NCI-H128 (cell line): ENCODE data around the gene FNDC3B.
A peak's percentile ranks its signal among the peaks of the same experiment; 100 is the strongest.

ENCODE experiments used
- DNase-seq: peaks from one replicate; lab custom pipeline; 2025; ENCODE audit not compliant: unreplicated experiment; lab: John Stamatoyannopoulos, UW

Gene FNDC3B

DNA sequence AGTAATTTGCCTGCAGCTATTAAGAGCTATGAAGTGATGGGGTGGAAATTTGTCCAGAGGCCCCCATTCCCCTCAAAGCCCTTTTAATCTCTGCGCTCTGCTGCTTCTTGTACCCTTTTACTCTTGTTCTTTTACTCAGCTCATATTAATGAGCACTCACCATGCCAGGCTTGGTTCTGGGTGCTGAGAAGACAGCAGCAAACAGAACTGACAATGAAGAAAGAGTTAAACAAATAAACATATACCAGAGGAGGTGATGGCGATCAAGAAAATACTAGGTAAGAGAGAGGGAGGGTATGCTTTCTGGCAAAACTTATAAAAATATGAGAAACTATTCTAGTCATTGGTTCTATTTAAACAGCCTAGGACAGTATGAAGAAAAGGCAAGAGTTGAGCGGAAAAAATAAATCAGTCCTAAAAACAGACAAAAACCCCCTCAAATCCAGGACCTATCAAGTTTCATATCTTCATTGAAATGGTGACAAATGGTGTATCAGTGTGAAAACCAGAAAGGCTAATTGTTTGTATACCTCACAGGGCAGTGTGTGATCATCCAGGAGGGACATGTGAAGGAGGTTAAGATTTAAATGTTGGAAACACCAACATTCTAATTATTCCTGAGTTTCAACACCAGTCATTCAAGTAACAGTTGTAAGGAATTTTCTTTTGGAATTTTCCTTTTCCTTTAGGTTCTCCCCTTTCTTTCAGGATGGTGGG, 144.9 kb downstream of the FNDC3B start:
- DNase-seq = no peak

DNA sequence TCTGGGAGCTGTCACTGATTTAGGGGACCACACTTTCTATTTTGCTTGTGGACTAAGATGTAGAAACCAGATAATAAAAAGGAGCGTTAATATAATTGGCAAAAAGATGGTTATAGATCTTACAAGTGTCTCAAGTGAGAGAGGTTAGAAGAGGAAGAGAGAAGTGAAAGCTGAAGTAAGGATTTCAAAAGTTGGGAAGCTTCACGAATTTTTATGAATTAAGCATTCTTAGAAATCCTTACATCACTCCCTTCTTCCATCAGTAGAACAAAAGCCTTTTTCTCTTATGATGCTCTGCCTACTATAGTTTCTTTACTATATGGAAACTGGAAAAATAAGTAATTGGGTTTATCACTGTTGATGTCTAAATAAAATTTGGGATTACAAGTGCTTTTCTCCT, 146.5 kb downstream of the FNDC3B start:
- DNase-seq = no peak

DNA sequence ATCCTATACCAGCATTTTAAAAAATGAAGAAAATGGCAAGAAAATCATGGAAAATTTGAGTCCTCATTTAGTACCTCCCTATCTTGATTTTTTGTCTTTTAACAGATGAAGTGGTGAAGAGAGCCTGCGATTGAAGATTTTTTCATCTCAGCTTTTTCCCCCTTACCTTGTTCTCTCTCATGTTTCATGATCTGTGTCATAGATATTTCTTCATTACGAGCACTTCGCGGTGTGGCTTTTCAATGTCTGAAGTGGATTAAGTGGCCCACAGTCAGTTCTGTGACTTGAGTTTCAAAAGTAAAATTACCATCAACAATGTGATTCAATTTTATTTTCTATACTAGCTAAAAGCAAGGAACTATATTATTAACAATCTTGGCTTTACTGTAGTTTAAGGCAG, 147.2 kb downstream of the FNDC3B start:
- peak; percentile 5 for DNase-seq

DNA sequence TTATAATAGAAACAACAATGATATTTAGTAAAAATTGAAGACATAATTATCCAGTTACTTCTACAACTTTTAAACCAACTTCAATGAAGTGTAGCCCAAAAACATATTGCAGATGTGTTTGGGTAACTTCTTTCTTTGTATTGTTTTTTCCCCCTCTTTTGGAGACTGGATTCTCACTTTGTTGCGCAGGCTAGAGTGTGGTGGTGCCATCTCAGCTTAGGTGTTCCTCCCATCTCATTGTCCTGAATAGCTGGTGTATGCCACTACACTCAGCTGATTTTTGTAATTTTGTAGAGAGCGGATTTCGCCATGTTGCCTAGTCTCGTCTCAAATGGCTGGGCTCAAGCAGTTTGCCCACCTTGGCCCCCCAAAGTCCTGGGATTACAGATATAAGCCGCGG, 148.1 kb downstream of the FNDC3B start:
- no peak for DNase-seq

DNA sequence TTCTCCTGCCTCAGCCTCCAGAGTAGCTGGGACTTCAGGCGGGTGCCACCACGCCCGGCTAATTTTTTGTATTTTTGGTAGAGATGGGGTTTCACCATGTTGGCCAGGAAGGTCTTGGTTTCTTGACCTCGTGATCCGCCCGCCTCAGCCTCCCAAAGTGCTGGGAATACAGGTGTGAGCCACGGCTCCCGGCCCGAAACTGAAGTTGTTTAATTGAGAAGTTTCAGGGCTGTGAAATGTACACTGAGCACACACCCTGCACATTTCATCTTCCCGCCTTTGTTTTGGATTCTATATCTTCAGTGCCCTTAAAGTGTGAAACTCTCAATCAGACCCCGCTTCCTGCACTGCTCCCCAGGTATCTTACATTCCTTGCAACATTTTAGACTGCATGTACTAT, 149.1 kb downstream of the FNDC3B start:
- no peak for DNase-seq

DNA sequence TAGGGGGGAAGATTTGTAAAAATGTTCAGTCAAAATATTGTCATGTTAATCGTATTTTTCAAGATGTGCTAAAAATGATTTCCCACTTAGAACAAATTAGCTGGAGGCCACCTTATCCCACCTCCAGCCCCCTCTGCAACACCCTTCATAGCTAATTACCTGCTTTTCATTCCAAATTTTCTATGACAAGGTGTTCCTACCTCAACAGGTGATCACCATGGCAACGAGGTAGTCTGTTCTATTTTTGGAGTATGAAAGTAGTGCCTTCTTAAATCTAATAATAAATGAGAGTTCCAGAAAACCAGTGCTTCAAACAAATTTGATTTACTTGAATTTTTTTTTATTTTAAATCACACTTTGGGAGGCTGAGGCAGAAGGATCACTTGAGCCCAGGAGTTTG, 149.8 kb downstream of the FNDC3B start:
- DNase-seq = no peak

DNA sequence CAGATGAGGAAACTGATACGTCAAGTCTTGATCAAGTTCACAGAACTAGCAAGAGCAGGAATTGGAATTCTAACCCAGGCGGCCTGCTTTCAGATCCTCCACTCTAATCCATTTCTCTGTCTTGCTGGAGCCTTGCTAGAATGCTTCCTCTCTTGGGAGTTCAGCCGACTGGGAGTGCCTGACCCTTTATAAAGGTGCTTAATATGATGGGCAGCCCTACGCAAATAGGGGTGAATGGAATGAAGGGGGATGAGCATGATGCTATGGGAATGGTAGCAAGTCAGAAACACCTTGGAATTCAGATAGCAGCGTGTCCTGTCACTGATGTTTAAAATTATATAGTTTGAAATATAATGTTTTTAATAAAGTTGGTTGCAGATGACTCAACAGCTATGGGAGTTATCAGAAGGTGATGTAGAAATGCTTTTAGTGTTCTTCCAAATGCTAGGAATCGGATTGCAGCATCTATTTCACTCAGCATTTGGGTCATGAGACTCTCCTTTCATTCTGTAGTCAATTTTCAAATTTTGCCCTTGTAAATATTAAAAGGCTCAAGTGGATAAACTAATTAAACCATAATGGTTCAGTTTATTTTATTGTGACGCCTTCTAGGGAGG, 150.7 kb downstream of the FNDC3B start:
- DNase-seq = no peak

DNA sequence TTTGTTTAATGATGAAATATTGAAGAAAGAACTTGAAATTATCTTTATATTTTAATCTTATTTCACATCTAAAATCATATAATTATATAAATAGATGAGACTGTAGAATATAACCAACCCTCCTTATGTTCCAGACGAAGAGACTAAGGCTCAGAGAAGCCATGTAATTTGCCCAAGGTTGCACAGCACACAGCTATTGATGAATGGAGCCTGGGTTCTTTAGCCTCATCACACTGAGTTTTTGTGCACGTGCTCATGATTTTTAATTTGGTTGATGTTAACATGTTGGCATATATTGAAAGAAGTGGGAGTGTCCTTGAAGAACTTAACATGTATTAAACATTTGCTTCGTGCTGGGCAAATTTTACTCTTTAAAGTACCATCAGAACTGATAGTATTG, 151.6 kb downstream of the FNDC3B start:
- no peak for DNase-seq

DNA sequence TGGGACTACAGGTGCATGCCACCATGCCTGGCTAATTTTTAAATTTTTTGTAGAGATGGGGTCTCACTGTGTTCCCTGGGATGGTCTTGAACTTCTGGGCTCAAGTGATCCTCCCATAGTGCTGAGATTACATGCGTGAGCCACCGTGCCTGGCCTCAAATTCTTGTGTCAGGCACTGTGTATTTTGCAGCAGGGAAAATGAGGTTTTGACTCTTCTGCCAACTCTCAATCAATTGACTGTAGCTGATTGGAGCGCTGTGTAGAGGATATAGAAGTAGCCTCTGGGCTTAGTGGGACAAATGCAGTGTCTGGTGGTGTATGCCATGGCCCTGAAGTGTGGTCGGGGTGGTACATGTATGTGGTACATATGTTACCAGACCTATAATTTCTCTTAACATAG, 152.3 kb downstream of the FNDC3B start:
- DNase-seq = no peak

DNA sequence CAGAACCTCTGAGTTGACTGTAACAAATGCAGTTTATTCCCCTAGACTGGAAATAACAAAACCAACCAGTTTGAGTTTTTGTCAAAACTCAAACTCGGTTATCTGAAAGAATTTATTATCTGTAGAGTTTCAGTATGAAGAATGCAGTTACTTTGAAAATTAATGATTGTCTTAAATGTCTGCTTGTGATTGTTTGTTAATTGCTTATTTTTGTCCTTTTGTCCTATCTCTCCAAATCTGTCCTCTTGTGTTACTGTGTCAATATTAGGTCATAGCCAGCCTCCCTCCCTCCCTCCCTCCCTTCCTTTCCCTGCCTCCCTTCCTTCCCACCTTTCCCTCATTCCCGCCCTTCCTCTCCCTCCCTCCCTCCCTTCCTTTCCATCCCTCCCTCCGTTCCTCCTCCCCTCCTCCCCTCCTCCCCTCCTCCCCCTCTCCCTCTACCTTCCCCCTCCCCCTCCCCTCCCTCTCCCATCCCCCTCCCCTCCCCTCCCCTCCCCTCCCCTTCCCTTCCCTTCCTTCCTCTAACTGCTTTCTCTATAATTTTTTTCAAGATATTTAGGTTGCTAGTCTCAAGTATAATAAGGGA, 153.5 kb downstream of the FNDC3B start:
- no peak for DNase-seq

DNA sequence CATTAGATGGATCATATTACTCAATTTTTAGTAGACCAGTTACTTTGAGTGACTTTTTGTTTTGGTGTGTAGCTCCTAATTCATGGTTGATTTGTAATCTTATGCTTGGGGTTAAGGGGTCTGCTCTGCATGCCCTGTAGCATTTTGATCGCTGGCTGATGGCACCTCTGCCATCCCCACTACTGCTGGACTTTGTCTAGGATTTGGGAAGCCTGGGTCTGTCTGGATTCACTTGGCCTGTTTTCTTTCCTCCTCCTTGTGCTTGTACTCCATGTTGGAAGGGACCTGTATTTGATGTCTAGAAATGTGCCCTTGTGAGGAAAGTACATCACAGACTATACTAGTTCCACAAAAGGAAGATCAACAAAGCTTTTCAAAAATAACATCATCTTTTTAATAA, 154.1 kb downstream of the FNDC3B start:
- no peak for DNase-seq

DNA sequence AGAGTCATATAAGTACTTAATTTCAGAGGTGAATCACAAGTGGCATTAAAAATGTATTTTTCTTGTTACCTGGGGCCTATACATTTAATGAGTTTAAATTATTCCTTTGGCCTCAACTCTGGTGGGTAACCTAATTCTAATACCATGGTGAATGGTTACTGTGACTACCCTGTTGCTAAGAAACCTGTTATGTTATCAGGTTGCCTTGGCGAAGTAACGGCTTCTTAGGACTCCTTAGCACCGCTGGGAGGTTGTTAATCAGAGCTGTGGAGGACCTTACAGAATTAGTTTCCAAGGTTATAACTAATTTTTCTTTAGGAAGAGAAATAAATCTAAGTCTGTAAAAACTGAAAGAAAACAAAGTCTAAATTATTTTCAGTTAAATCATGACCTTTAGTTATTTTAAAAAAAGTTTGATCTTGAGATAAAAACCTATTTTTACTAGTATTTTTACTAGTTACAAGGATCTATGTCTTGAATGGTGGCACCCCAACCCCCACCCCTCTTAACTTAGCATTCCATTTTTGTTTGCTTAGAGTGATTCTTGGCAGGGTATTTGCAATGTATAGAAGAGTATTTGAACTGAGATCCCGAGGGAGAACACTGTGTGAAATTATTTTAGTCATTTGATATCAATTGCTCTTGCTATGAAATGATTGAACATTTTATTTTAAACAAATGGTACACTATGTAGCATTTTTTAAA, 155.5 kb downstream of the FNDC3B start:
- DNase-seq = peak; percentile 18

DNA sequence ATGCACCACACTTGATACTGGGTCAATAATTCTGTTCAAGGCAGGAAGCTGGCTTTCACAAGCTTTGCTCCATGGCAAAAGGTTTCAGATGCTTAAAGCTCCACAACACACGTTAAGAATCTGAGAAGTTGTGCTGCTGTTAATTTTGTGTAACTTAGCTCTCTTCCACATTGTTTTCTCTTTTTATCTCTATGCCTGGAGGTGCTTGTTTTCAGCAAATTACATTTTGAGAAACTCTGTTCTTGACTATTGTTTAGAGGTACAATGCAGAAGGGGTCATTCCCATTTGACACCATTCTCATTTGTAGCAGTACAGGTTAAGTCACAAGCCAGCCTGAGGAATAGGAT, 156.0 kb downstream of the FNDC3B start:
- DNase-seq = no peak

DNA sequence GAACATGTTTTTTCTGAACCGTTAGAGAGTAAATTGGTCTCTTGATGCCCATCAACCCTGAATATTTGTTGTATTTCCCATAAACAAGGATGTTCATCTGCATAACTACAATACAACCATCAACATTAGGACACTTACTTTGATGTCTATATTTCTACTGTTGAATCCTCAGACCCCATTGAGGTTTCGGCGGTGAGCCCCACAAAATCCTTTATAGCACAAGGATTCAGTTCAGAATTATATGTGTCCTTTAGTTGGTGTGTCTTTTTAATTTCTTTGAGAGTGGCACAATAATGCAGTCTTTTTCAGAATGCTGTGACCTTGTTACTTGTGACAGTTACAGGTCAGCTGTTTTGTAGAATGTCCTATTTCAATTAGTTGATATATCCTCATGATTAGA, 158.0 kb downstream of the FNDC3B start:
- DNase-seq = no peak

DNA sequence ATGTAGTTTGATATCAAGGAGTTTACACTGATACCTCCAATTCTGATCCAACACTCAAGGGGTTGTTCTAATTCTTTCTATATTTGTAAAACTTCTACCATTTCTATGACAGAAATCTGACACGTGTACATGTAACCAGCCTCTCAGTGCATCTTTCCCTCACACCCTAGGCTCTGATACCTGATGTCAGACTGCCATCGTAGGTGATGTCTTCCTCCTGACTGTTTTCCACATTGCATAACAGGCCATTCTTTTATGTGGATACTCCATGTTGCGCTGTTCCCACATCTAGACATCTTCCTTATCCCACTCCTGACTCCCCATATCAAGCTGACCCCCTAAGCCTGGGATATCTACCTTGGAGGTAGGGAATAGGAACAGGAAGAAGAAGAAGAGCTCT, 159.1 kb downstream of the FNDC3B start:
- DNase-seq = no peak

DNA sequence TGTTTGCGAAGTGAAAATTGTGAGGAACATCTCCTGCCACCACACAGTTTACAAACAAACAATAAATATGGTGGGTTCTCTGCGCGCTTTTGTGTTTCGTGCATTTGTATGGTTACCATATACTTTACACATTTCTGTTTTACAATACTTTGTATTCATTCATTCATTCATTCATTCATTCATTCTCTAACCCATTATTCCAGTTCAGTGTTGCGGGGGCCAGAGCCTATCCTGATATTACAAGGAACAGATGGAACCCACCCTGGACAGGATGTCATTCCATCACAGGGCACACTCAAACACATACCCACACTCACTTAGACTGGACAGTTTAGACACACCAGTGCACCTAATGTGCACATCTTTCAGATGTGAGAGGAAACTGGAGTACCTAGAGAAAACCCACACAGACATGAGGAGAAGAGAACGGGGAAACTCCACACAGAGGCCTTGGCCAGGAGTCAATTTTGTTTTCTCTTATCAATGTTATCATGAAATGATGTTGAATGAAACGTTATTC, 160.5 kb downstream of the FNDC3B start:
- DNase-seq = no peak

DNA sequence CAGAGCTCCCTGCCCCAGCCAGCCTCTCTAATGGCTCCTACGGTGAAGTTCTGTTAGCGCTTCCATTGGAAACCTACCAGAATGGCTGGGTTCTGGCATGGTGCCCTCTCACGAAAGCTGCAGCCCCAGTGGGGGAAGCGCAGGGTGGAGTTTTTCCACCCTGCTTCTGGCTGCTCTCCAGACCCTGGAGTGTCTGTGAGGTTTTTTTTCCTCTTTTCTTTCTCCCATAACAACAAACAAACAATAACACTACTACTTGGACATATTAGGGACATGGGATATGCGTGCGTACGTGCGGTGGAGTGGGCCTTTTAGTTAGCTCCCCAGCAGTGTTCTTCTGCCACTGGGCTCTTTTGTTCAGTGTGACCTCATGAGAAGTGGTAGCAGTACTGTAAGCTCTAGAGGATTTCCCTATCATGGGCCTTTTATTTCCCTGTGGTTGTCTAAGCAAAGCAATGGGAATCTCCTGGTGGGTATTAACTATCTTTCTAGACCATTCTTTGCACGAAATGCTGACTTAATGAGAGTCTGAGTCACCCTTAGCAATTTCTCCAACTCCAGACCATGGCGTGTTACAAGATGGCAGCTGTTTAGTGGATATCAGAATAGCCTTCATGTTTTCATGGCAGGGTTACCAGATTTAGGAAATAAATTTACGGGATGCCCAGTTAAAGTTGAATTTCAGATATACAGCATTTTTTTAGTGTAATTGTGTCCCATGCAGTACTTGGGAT, 161.9 kb downstream of the FNDC3B start:
- peak; percentile 94 for DNase-seq

DNA sequence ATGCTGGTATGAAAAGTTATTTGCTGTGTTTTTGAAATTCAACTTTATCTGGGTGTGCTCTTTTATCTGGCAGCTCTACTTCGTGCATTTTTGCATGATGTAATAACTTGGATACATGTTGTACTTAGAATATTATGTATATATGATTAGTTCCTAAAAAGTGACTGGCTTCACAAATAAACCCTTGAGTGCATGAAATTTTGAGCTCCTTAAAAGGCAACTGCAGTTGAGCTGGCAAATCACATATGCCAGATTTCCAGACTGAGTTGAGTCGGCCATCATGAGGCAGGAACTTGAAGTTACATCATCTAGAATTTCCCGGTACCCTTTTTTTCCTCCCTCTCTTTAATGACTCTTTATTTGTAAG, 162.5 kb downstream of the FNDC3B start:
- DNase-seq = no peak

DNA sequence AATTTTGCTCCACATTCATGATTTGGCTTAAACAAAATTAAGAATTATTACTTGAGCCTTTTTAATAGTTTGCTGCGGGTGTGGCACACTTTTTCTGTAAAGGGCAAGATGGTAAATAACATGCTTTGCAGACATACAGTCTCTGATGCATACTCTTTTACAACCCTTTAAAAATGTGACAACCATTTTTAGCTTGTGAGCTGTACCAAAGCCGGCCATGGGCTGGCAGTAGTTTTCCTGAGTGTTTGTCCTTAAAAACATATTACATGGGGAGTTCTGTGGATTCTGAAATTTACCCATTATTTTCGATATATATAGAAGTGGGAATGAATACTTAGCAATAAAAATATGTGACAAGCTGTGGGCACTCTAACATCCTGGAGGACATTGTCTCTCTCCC, 163.4 kb downstream of the FNDC3B start:
- no peak for DNase-seq

DNA sequence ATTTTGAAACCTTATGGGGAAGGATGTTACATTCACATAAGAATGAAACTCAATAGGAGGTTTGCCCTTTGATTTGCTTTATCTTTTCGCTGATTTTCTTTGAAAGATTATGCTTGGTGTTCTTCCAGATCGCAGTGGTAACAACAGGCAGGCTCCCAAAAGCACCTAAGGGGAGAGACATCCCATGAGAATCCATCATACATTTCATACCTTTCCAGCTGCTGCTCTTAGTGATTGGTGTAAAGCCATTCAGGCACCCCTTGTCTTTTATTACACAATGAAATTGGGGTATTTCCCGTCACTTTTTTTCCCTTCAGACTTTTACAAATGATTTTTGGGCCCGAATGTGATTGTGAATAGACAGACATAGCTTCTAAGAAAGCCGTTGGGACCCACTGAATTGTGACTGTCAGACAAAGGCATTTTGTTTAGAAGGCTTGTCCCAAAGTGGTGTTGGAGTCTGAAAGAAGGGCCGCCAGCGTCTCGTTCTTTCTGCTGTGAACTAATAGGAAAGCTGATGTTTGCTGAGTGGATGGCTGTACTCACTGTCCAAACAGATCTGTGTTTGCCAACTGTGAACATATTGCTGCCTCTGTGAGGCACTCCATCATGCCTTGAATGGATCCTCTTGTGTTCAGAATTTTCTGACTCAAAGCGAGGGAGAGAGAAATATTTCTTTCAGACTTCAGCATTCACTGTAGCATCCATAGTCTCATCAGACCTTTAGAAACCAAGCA, 164.3 kb downstream of the FNDC3B start:
- no peak for DNase-seq

DNA sequence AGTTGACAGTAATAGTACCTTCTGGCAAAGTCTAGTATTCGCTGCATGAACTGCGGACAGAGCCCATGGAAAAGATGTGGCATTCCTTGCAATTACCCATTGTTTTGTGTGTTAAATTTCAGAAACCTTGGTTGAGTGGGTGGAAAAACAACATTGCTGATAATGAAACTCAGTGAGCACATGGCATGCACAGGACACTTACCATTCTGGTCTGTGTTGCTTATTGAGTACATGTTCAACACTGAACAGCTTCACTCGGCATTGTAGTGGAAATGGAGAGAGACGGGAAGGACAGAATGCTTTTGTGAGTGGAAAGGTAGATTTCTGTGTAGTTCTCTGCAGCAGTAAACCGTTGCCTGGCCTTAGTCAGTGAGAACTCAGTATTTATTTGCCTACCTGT, 165.3 kb downstream of the FNDC3B start:
- no peak for DNase-seq
